ENCODE data around the gene HOXB9.

Gene HOXB9

DNA sequence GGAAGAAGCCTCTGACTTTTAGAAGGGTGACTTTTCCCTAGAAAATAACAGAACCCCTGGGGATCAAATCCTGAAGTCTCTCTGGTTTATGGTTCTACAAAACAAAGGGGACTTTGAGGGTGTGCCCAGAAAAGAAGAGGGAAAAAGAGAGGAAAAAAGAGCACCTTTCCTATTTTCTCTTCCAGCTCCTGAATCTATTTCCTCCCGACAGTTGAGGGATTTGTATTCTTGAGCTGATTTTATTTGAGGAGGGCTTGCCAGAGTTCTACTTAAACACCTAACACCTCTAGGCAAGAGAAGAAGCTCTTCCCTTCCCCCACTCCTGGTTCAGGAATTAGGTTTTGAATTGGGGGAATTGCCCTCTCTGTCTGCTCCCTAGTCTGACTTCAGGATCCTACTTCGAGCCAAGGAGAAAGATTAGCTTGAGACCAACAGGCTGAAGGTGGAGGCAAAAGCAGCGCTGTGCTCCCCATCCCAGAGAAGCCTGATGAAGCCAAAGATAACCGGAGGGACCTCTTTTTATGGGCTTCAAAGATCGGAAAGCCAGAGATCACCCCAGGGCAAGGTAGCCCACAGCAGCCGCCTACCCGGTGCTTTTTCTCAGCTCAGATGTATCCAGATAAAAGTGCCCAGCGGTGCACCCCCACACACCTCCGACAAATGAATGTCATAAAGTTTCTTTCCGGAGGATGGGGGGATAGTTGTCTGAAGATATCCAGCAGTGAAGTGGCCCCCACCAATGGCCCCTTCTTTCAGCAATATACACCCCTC is 36.9 kb downstream of the HOXB9 start:
- TF ChIP-seq, protein P1, sequence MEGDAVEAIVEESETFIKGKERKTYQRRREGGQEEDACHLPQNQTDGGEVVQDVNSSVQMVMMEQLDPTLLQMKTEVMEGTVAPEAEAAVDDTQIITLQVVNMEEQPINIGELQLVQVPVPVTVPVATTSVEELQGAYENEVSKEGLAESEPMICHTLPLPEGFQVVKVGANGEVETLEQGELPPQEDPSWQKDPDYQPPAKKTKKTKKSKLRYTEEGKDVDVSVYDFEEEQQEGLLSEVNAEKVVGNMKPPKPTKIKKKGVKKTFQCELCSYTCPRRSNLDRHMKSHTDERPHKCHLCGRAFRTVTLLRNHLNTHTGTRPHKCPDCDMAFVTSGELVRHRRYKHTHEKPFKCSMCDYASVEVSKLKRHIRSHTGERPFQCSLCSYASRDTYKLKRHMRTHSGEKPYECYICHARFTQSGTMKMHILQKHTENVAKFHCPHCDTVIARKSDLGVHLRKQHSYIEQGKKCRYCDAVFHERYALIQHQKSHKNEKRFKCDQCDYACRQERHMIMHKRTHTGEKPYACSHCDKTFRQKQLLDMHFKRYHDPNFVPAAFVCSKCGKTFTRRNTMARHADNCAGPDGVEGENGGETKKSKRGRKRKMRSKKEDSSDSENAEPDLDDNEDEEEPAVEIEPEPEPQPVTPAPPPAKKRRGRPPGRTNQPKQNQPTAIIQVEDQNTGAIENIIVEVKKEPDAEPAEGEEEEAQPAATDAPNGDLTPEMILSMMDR (conservative IDR thresholded peaks at IDR 0.05; ENCODE audit: low read length), result no peak
- no peak for DNase-seq (ENCODE audit: low read depth)
- peak overlapping the region; percentile 82 for H3K4me3 ChIP-seq (ENCODE audit: low read length)

DNA sequence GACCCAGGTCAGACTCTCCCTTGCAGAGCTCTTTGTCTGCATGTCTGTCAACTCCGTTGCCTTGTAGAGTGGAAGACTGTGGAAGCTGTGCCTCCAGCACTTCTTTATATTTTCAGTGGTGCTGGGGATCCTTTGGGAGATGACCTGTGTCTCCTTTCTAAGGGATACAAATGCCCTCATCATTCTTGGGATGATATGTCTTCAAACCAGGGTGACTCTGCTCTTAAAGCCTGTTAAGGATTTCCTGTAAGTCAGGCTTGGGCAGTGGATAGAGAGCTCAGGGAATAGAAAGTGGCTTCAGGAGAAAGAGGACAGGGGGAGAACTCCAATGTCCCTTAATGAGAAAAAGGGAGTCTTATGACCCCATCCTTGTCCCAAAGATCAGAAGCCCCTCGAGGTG is 37.6 kb downstream of the HOXB9 start:
- DNase-seq (ENCODE audit: low read depth), result no peak
- TF ChIP-seq, protein P1 (conservative IDR thresholded peaks at IDR 0.05; ENCODE audit: low read length), result no peak
- H3K4me3 ChIP-seq (ENCODE audit: low read length), result peak overlapping the region; percentile 82

DNA sequence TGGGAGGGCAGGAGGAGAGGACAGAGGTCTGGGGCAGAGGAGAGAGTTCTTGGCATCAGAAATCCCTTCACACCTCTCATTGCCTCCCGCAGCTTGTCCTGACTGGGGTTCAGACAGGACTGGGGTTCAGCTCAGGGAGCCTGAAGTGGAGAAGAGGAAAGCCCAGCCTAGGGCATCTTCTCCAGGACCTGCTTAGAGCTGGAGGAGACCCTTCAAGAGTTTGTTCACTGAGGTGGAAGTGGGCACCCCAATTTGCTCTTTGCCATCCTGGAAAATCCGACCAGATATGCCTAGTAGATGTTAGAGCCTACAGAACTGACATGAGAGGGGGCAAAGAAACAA is 38.1 kb downstream of the HOXB9 start:
- no peak for DNase-seq (ENCODE audit: low read depth)
- TF ChIP-seq, protein P1 (conservative IDR thresholded peaks at IDR 0.05; ENCODE audit: low read length), result no peak
- peak overlapping the region; percentile 82 for H3K4me3 ChIP-seq (ENCODE audit: low read length)

DNA sequence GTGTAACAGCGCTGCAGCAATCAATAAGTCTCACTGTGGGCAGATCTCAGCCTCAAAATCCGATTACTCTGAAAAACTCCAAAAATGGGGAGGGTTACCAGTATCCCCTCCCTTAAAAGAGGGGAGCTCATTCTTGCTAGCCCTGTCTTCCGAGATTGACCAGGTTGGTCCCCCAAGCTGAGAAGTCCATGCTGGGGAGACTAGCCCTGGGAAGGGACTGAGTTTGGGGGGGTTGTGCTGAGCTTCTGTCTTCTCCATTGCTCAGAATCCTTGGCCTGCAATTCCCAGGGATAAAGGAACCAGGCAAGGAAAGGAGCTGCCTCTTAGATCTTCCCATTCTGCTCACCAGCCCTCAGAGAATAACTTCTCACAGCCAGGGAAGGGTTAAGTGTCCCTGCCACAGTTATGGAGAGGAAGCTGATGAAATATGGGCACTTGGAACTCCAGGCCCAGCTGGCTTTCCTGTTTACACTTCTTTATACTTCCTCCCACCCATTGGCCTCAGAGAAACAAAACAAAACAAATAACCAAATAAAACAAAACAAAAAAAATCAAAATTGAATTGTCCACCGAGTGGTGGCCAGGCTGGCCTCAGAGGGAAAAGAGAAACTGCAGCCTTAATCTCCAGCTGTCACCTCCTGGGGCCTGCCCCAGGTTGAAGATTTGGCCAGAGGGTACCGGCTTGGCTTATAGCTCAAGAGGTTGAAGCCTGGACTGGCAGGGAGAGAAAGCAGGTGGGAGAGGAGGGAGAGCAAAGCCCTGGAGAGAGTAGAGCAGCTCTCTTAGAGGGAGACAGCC is 38.7 kb downstream of the HOXB9 start:
- peak overlapping the region; percentile 82 for H3K4me3 ChIP-seq (ENCODE audit: low read length)
- DNase-seq (ENCODE audit: low read depth), result peak; percentile 72
- TF ChIP-seq, protein P1 (conservative IDR thresholded peaks at IDR 0.05; ENCODE audit: low read length), result no peak

DNA sequence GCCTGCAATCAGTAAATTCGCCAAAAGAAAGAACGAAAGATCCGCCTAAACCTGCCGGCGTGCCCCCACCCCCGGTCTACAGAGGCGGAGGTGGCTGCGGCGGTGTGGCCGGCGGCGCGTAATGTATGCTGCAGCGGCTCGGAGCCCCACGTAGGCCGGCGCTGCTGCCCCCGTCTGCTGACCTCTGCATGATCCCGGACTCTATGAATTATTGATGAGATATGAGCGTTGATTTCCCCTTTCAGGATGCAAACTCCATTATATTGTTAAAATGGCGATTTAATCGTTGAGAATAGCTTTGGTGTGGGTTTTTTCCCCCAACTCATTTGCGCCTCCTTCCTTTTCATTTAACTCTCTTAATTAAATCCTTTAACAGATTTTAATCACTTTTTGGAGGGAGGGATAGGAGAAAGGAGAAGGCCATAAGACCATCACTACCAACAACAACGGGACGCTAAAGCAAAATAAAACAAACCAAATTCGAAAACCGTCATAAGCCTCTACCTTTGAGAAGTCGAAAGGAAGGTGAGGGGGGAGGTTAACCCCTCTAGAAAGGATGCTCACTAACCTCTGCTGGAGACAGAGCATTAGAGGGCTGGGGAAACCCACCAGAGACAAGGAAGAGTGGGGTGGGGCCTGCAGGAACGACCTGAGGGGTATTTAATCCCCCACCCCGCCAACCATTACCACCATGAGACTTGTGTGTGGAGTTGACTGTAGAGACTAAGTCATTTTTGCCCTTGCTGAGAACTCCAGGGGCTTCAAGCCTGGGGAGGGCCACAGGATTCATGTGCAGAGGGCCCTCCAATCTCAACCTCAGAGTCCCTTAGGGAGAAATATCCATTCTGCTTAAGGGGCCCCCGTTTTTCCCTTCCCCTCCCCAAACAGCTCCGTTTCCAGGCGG is 39.6 kb downstream of the HOXB9 start:
- peak overlapping the region; percentile 82 for H3K4me3 ChIP-seq (ENCODE audit: low read length)

DNA sequence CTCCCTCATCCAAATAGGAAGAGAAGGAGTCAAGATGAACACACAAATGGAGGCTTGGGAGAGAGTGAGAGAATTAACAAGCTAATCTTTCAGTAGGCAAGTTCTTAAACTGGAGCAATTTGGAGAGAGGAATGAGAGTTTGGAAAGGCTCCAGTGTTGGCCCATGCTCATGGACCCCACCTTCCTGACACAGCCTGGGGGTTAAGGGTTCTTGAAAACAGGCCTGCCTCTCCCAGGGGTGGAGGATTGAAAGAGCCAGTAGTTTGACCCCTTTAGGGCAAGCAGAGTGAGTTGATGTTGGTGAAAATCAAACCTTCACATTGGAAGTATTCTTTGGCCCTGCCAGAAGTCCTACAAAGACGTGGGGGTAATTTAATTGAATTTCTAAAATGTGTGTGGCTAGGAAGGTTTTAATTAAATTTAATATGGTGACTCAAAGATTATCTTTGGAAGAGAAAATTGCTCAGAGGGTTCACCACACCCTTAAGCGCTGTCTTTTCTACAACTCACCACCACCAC is 41.9 kb downstream of the HOXB9 start:
- peak overlapping the region; percentile 82 for H3K4me3 ChIP-seq (ENCODE audit: low read length)
- peak; percentile 74 for DNase-seq (ENCODE audit: low read depth)
- TF ChIP-seq, protein P1 (conservative IDR thresholded peaks at IDR 0.05; ENCODE audit: low read length), result no peak

More for the DNA sequence above, 39.6 kb downstream of the HOXB9 start:
- DNase-seq (ENCODE audit: low read depth), result no peak
- TF ChIP-seq, protein P1 (conservative IDR thresholded peaks at IDR 0.05; ENCODE audit: low read length), result no peak

Measured in AG10803 (cell line).